RWPE2 (cell line): ENCODE measurements around the gene ZNF284.

ENCODE experiments used
- ATAC-seq: fragments of 200-7000 bp; cut with Tn5 transposase; 3 replicates; pipeline ENCODE4 v1.9.1; 2021; ENCODE audit warnings: low read depth
- DNase-seq: peaks from one replicate; pipeline ENCODE4 v3.0.0-alpha.2; 2020; ENCODE audit warnings: low spot score
- H3K27ac ChIP-seq: fragments of 450-650 bp; 2 replicates; pipeline ENCODE4 v1.5.1; 2017; ENCODE audit warnings: mild to moderate bottlenecking; ENCODE audit not compliant: poor library complexity, severe bottlenecking
- H3K27me3 ChIP-seq: fragments of 250-450 bp; sonication (Bioruptor Pico); 2 replicates; pipeline ENCODE4 v1.5.1; 2021; ENCODE audit warnings: mild to moderate bottlenecking, moderate library complexity; ENCODE audit not compliant: insufficient read depth, poor library complexity, severe bottlenecking
- H3K36me3 ChIP-seq: fragments of 250-450 bp; sonication (Bioruptor Pico); 2 replicates; pipeline ENCODE4 v1.5.1; 2020; ENCODE audit warnings: low read depth, mild to moderate bottlenecking, moderate library complexity
- H3K4me1 ChIP-seq: fragments of 250-450 bp; sonication (Bioruptor Pico); 2 replicates; pipeline ENCODE4 v1.5.1; 2021; ENCODE audit warnings: mild to moderate bottlenecking, moderate library complexity; ENCODE audit not compliant: insufficient read depth, poor library complexity, severe bottlenecking
- H3K4me3 ChIP-seq: fragments of 250-450 bp; sonication (Bioruptor Pico); 2 replicates; pipeline ENCODE4 v1.5.1; 2021; ENCODE audit warnings: mild to moderate bottlenecking, moderate library complexity; ENCODE audit not compliant: severe bottlenecking
- H3K9me3 ChIP-seq: fragments of 250-450 bp; sonication (Bioruptor Pico); 2 replicates; pipeline ENCODE4 v1.5.1; 2021; ENCODE audit warnings: mild to moderate bottlenecking, moderate library complexity; ENCODE audit not compliant: severe bottlenecking
- TF ChIP-seq, protein P1 (sequence below): fragments of 450-650 bp; IDR thresholded peaks from one replicate; pipeline ENCODE4 v1.5.1; 2017; ENCODE audit warnings: mild to moderate bottlenecking, moderate library complexity; ENCODE audit not compliant: poor library complexity, severe bottlenecking

Gene ZNF284

DNA sequence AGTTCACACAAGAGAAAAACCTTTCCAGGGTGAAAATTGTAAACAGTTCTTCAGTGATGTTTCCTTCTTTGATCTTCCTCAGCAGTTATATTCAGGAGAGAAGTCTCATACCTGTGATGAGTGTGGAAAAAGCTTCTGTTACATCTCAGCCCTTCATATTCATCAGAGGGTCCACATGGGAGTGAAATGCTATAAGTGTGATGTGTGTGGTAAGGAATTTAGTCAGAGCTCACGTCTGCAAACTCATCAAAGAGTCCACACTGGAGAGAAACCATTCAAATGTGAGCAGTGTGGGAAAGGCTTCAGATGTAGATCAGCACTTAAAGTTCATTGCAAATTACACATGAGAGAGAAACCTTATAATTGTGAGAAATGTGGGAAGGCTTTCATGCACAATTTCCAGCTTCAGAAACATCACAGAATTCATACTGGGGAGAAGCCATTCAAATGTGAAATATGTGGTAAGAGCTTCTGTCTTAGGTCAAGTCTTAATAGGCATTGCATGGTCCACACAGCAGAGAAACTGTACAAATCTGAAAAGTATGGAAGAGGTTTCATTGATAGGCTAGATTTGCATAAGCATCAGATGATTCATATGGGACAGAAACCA lies 39.9 kb upstream of the ZNF284 start:
- Histone ChIP-seq H3K27ac (no peak overlapping the region), H3K9me3 (peaks cover 11% of the 10 kb centered on the region), H3K4me3 (no peak overlapping the region), H3K27me3 (no peaks in the 10 kb centered on the region), H3K36me3 (peaks cover 44% of the 10 kb centered on the region), H3K4me1 (no peaks in the 10 kb centered on the region)
- DNase-seq (no peak), ATAC-seq (no peak)
- TF ChIP-seq, protein P1, sequence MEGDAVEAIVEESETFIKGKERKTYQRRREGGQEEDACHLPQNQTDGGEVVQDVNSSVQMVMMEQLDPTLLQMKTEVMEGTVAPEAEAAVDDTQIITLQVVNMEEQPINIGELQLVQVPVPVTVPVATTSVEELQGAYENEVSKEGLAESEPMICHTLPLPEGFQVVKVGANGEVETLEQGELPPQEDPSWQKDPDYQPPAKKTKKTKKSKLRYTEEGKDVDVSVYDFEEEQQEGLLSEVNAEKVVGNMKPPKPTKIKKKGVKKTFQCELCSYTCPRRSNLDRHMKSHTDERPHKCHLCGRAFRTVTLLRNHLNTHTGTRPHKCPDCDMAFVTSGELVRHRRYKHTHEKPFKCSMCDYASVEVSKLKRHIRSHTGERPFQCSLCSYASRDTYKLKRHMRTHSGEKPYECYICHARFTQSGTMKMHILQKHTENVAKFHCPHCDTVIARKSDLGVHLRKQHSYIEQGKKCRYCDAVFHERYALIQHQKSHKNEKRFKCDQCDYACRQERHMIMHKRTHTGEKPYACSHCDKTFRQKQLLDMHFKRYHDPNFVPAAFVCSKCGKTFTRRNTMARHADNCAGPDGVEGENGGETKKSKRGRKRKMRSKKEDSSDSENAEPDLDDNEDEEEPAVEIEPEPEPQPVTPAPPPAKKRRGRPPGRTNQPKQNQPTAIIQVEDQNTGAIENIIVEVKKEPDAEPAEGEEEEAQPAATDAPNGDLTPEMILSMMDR, result no peak

DNA sequence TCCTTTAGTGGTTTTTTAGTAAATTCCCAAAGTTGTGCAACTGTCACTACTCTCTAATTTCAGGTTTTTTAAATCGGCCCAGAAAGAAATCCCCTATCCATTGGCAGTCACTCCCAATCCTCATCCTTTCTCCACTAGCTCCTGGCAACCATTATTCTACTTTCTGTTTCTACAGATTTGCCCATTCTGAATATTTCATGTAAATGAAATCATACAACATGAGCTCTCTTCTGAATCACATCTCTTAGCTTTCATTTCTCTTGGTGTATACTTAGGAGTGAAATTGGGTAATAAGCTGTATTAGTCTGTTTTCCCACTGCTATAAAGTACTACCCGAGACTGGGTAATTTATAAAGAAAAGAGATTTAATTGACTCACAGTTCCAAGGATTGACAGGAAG lies 29.8 kb upstream of the ZNF284 start:
- ATAC-seq (no peak), DNase-seq (no peak)
- Histone ChIP-seq H3K36me3 (no peaks in the 10 kb centered on the region), H3K4me1 (no peaks in the 10 kb centered on the region), H3K9me3 (peaks cover 4% of the 10 kb centered on the region), H3K27ac (no peak overlapping the region), H3K4me3 (no peak overlapping the region), H3K27me3 (no peaks in the 10 kb centered on the region)
- TF ChIP-seq, protein P1, result no peak

DNA sequence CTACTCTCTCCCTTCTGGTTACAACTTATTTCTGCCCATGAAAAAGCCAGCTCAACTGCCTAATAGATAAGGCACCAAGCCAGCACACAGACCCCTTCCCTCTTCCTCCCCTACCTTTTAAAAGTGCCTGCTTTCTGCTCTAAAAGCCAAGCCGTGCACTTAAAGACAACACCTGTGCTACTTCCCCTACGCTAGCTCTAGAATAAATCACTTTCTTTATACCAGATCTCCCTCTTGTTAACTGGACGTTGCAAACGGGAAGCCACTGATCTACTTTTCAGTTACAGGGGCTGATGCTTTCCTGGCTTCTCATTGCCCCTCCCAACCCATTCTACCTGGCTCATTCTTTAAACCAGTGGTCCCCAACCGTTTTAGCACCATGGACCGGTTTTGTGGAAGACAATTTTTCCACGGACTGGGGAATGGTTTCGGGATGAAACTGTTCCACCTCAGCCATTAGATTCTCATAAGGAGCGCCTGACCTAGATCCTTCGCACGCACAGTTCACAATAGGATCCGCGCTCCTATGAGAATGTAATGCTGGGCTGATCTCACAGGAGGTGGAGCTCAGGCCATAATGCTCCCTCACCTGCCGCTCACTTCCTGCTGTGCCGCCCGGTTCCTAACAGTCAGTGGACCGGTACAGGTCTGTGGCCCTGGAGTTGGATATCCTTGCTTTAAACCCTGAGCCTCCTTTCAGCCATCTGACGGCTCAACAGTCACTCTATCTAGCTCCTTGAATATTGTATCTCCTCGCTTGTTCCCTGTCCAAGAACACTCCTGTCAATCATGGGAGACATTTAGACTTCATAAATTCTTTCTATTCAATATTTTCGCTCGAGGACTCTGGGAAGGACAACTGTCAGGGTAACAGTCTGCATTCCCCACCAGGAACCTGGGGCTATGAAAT lies 21.0 kb upstream of the ZNF284 start:
- peak; percentile 46 for ATAC-seq
- Histone ChIP-seq H3K9me3 (no peaks in the 10 kb centered on the region), H3K27me3 (no peaks in the 10 kb centered on the region), H3K4me1 (peaks cover 8% of the 10 kb centered on the region), H3K36me3 (no peaks in the 10 kb centered on the region; the same call in 1 of the 2 replicates), H3K27ac (peak overlapping the region; percentile 13), H3K4me3 (peak overlapping the region; percentile 46)
- no peak for DNase-seq
- TF ChIP-seq, protein P1, result no peak

DNA sequence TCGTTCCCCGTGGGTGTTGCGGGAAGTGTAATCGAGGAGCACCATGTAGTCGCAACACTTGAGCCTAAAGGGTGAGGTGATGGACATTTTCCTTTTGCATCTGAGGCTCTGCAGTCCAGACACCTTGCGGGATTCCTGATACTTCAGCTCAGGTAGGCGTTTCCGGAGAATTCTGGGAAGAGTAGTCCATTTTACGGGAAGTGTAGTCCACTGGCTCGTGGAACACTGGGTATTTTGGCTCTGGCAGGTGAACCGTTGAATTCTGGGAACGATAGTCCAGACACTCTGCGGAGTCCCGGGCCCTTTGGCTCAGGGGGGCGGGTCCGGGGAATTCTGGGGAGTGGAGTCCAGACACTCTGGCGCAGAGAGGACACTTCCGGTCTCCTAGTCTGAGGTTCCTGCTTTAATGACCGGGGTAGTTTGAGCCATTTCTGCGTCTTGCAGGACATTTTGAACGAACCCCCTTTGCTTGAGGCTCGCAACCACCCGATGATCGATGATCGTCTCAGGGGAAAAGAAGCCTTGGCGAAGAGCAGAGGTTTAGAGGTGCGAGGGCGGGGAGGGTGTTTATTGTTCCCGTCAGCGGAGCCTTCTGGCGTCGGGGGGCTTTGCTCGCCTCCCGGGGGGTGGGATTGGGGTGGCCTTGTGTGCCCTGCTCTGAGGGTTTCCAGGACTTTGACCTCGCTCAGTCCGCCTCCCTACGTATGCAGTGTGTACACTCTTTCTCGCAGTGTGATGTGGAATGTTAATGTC lies 20.1 kb upstream of the ZNF284 start, which contains the start of gene ZNF223:
Gene ZNF223, plus strand, starts transcription at position 387 of the 753 bp plus-strand sequence. CDS start 3,141 bp downstream, outside the sequence.
- Histone ChIP-seq H3K27me3 (no peaks in the 10 kb centered on the region), H3K27ac (peak within 1 kb of the TSS; percentile 13), H3K36me3 (peaks cover 2% of the 10 kb centered on the region), H3K4me1 (peaks cover 8% of the 10 kb centered on the region), H3K4me3 (peak within 1 kb of the TSS; percentile 46), H3K9me3 (no peaks in the 10 kb centered on the region)
- TF ChIP-seq, protein P1, result no peak
- ATAC-seq (peak; percentile 99), DNase-seq (peak; percentile 95)
